GM12801 (cell line): ENCODE data around the gene SLC39A7.

ENCODE experiments used
- CTCF ChIP-seq: IDR thresholded peaks from one replicate; pipeline ENCODE4 v1.5.1; 2011; ENCODE audit warnings: control low read depth; ENCODE audit not compliant: insufficient read length; ENCODE audit errors: extremely low read depth

The SLC39A7 gene

GRCh38 chr6:33161354-33162331 lies 39.0 kb upstream of the SLC39A7 start:
- TF ChIP-seq CTCF, result no peak

- TF ChIP-seq CTCF, result no peak
Measured at GRCh38 chr6:33163540-33163939, 37.1 kb upstream of the SLC39A7 start.

- TF ChIP-seq CTCF, result no peak
Measured at GRCh38 chr6:33164176-33164575, 36.5 kb upstream of the SLC39A7 start.

GRCh38 chr6:33164665-33165373 lies 35.8 kb upstream of the SLC39A7 start:
- TF ChIP-seq CTCF, result no peak

GRCh38 chr6:33165581-33166258 lies 34.9 kb upstream of the SLC39A7 start:
- TF ChIP-seq CTCF, result no peak

GRCh38 chr6:33166363-33166762 lies 34.3 kb upstream of the SLC39A7 start:
- TF ChIP-seq CTCF, result no peak

GRCh38 chr6:33166811-33167210 lies 33.9 kb upstream of the SLC39A7 start:
- TF ChIP-seq CTCF, result no peak
